SK-N-MC (cell line): ENCODE data around the gene CIB2.
A peak's percentile ranks its signal among the peaks of the same experiment; 100 is the strongest.

Experiments used
- DNase-seq: peaks from one replicate; pipeline ENCODE4 v3.0.0-alpha.2; 2011; ENCODE audit warnings: low read depth, low spot score
- H3K27ac ChIP-seq: fragments of 200-600 bp; sonication (generic); 2 replicates; pipeline ENCODE4 v1.5.1; 2016; ENCODE audit warnings: mixed run types
- H3K36me3 ChIP-seq: fragments of 200-600 bp; sonication (generic); 2 replicates; pipeline ENCODE4 v1.6.1; 2017; ENCODE audit warnings: antibody characterized with exemption, low read length, mixed read lengths; ENCODE audit not compliant: insufficient read depth
- H3K4me3 ChIP-seq: fragments of 200-600 bp; sonication (generic); 2 replicates; pipeline ENCODE4 v1.5.1; 2016
- H3K9ac ChIP-seq: fragments of 200-600 bp; sonication (generic); 2 replicates; pipeline ENCODE4 v1.8.0; 2017; ENCODE audit warnings: mixed run types, mixed read lengths; ENCODE audit not compliant: insufficient read length
- H3K9me3 ChIP-seq: fragments of 200-600 bp; sonication (generic); 2 replicates; pipeline ENCODE4 v1.6.1; 2017; ENCODE audit warnings: low read depth, mild to moderate bottlenecking, antibody characterized with exemption, low read length, moderate library complexity, mixed read lengths
- EZH2 ChIP-seq: fragments of 200-600 bp; sonication (generic); IDR thresholded peaks from one replicate; pipeline ENCODE4 v1.6.1; 2017; ENCODE audit warnings: antibody characterized with exemption
- FOXP2 ChIP-seq: optimal IDR thresholded peaks from 2 replicates; pipeline ENCODE3; 2011; ENCODE audit warnings: mild to moderate bottlenecking, moderate library complexity; ENCODE audit not compliant: insufficient read depth; ENCODE audit errors: extremely low read length, control extremely low read depth
- POLR2AphosphoS5 ChIP-seq: IDR thresholded peaks from 2 replicates; pipeline ENCODE4 v1.6.1; 2012; ENCODE audit warnings: mild to moderate bottlenecking, low read depth, low read length, borderline replicate concordance

CIB2 gene

DNA sequence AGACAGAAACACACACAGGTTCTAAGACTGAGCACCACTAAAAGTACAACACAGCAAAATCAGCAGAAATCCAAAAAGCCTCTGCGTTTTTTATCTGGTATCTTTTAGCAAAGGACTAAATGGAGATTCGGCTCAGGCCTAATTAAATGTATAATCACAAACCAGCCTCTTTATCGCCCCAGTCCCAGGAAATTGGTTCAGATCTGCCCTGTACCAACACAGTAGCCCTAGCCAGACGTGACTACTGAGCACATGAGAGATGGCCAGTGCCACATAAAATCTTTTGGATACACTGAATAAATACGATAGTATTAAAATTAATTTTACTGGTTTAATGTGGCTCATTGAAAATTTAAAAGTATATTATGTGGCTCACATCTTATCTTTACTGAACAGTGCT, 73.4 kb downstream of the CIB2 start:
- Histone ChIP-seq H3K27ac (peak overlapping the region; percentile 77), H3K9me3 (no peaks in the 10 kb centered on the region), H3K9ac (peak overlapping the region; percentile 41), H3K36me3 (peaks cover 33% of the 10 kb centered on the region), H3K4me3 (no peak overlapping the region)
- DNase-seq: no peak
- no peak for TF ChIP-seq POLR2AphosphoS5
- no peak for TF ChIP-seq EZH2
- no peak for TF ChIP-seq FOXP2

GRCh38 chr15:78056714-78057269, 74.5 kb downstream of the CIB2 start:
- DNase-seq: no peak
- peaks cover 42% of the 10 kb centered on the region for H3K36me3 ChIP-seq
- H3K27ac ChIP-seq: peak overlapping the region; percentile 28; the same call in 1 of the 2 replicates
- no peak for TF ChIP-seq POLR2AphosphoS5
- TF ChIP-seq EZH2: no peak
- no peak for TF ChIP-seq FOXP2
- H3K9me3 ChIP-seq: no peaks in the 10 kb centered on the region
- no peak overlapping the region for H3K9ac ChIP-seq
- no peak overlapping the region for H3K4me3 ChIP-seq

- Histone ChIP-seq H3K4me3 (no peak overlapping the region), H3K27ac (no peak overlapping the region; the same call in 1 of the 2 replicates), H3K9ac (no peak overlapping the region), H3K36me3 (peaks cover 48% of the 10 kb centered on the region), H3K9me3 (no peaks in the 10 kb centered on the region)
- DNase-seq: no peak
- TF ChIP-seq FOXP2 (no peak), POLR2AphosphoS5 (no peak), EZH2 (no peak)
Observed at GRCh38 chr15:78055919-78056713, 75.1 kb downstream of the CIB2 start.

DNA sequence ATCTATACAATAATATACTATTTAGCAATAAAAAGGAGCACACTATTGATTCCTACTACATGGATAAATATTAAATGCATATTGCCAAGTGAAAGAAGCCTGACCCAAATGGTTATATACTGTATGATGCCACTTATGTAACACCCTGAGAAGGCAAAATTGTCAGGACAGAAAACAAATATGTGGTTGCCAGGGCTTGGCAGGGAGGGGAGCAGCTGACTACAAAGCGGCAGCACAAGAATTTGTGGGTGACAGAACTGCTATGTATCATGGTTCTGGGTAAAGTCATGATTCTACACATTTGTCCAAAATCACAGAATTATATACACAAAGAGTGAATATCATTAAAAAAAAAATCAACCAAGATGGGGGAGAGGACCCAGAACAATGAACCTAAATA, 76.3 kb downstream of the CIB2 start:
- Histone ChIP-seq H3K27ac (no peak overlapping the region), H3K4me3 (no peak overlapping the region), H3K9me3 (no peaks in the 10 kb centered on the region), H3K36me3 (peaks cover 60% of the 10 kb centered on the region), H3K9ac (no peak overlapping the region)
- TF ChIP-seq EZH2: no peak
- TF ChIP-seq POLR2AphosphoS5: no peak
- no peak for TF ChIP-seq FOXP2
- DNase-seq: no peak
